ENCODE results near the gene MYLK4. TPM values are rescaled to one million over a fixed set of nuclear protein-coding genes. Genes with fewer than 3 reads are reported as not detected.

Gene MYLK4
- total and polyA plus RNA-seq, 2 of the 13 experiments (the other 11 are each of a cell fraction or from before 2014, with no cell fraction given): 0.26 to 0.29 TPM

GRCh38 chr6:2749969-2750600 lies 637 bp downstream of the MYLK4 start (continued):
- TF ChIP-seq, protein P1, sequence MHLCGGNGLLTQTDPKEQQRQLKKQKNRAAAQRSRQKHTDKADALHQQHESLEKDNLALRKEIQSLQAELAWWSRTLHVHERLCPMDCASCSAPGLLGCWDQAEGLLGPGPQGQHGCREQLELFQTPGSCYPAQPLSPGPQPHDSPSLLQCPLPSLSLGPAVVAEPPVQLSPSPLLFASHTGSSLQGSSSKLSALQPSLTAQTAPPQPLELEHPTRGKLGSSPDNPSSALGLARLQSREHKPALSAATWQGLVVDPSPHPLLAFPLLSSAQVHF (CRISPR knock-in tag; IDR thresholded peaks at IDR 0.05): no peak
- TF ChIP-seq ZNF747 (CRISPR knock-in tag; IDR thresholded peaks at IDR 0.05; ENCODE audit: borderline replicate concordance) (no peak), SCMH1 (CRISPR knock-in tag; IDR thresholded peaks at IDR 0.05; ENCODE audit: borderline replicate concordance) (no peak), MIXL1 (CRISPR knock-in tag; IDR thresholded peaks at IDR 0.05) (no peak), ZNF180 (CRISPR knock-in tag; IDR thresholded peaks at IDR 0.05; ENCODE audit: borderline replicate concordance, low read depth) (no peak), ZNF75D (CRISPR knock-in tag; IDR thresholded peaks at IDR 0.05; ENCODE audit: borderline replicate concordance) (no peak), KLF16 (CRISPR knock-in tag; IDR thresholded peaks at IDR 0.05) (no peak), PLRG1 (conservative IDR thresholded peaks at IDR 0.05) (no peak), RAD21 (CRISPR knock-in tag; IDR thresholded peaks at IDR 0.05) (peak; percentile 27; the same call in 1 of the 2 replicates), SAP130 (CRISPR knock-in tag; IDR thresholded peaks at IDR 0.05; ENCODE audit: low read depth) (no peak), SP2 (CRISPR knock-in tag; IDR thresholded peaks at IDR 0.05) (no peak), STAG1 (CRISPR knock-in tag; IDR thresholded peaks at IDR 0.05) (peak; percentile 47), TARDBP (CRISPR knock-in tag; IDR thresholded peaks at IDR 0.05) (no peak)
- TF ChIP-seq, protein P2, sequence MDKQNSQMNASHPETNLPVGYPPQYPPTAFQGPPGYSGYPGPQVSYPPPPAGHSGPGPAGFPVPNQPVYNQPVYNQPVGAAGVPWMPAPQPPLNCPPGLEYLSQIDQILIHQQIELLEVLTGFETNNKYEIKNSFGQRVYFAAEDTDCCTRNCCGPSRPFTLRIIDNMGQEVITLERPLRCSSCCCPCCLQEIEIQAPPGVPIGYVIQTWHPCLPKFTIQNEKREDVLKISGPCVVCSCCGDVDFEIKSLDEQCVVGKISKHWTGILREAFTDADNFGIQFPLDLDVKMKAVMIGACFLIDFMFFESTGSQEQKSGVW (CRISPR knock-in tag; IDR thresholded peaks at IDR 0.05; ENCODE audit: borderline replicate concordance): no peak
- TF ChIP-seq, protein P3, sequence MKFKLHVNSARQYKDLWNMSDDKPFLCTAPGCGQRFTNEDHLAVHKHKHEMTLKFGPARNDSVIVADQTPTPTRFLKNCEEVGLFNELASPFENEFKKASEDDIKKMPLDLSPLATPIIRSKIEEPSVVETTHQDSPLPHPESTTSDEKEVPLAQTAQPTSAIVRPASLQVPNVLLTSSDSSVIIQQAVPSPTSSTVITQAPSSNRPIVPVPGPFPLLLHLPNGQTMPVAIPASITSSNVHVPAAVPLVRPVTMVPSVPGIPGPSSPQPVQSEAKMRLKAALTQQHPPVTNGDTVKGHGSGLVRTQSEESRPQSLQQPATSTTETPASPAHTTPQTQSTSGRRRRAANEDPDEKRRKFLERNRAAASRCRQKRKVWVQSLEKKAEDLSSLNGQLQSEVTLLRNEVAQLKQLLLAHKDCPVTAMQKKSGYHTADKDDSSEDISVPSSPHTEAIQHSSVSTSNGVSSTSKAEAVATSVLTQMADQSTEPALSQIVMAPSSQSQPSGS (CRISPR knock-in tag; IDR thresholded peaks at IDR 0.05): no peak
- TF ChIP-seq, protein P4, sequence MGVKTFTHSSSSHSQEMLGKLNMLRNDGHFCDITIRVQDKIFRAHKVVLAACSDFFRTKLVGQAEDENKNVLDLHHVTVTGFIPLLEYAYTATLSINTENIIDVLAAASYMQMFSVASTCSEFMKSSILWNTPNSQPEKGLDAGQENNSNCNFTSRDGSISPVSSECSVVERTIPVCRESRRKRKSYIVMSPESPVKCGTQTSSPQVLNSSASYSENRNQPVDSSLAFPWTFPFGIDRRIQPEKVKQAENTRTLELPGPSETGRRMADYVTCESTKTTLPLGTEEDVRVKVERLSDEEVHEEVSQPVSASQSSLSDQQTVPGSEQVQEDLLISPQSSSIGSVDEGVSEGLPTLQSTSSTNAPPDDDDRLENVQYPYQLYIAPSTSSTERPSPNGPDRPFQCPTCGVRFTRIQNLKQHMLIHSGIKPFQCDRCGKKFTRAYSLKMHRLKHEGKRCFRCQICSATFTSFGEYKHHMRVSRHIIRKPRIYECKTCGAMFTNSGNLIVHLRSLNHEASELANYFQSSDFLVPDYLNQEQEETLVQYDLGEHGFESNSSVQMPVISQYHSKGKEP (CRISPR knock-in tag; IDR thresholded peaks at IDR 0.05): no peak

Measured in HepG2 (cell line).